HFF-Myc (cell line): Measurements from ENCODE around the gene SELENOW.
"Not testable (repeated sequence)": the region's sequence is repeated elsewhere in the genome, so short reads cannot be mapped to it uniquely, and the experiment has no call there.

Source experiments
- DNase-seq: peaks from one replicate; pipeline ENCODE4 v3.0.0-alpha.2; 2011; ENCODE audit warnings: low read depth; ENCODE audit errors: extremely low read depth
- H3K4me3 ChIP-seq: replicated peaks from 2 replicates; pipeline ENCODE4 v1.5.1; 2011; ENCODE audit warnings: low read depth, mild to moderate bottlenecking, control low read depth, low read length
- TF ChIP-seq, protein P1 (sequence below): IDR thresholded peaks from 2 replicates; pipeline ENCODE4 v1.5.1; 2012; ENCODE audit warnings: mild to moderate bottlenecking, low read depth, low read length, control low read depth; ENCODE audit errors: missing control alignments

The SELENOW gene

DNA sequence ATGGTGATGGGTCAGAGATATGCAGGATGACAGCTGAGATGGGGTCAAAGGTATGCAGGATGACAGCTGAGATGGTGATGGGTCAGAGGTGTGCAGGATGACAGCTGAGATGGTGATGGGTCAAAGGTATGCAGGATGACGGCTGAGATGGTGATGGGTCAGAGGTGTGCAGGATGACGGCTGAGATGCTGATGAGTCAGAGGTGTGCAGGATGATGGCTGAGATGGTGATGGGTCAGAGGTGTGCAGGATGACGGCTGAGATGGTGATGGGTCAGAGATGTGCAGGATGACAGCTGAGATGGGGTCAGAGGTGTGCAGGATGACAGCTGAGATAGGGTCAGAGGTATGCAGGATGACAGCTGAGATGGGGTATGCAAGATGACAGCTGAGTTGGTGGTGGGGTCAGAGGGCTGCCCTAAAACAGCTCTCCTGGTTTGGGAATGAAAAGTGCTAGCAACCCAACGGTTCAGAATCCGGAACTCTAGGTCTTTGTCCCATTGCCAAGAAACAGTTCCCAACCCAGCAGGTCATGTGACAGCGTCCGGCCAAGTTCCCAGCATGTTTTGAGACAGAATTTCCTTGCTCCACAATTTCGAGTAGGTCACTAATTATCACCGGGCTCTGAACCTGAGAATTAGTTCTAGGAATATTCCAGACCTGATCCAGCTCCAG, 3.2 kb downstream of the SELENOW start:
- TF ChIP-seq, protein P1, sequence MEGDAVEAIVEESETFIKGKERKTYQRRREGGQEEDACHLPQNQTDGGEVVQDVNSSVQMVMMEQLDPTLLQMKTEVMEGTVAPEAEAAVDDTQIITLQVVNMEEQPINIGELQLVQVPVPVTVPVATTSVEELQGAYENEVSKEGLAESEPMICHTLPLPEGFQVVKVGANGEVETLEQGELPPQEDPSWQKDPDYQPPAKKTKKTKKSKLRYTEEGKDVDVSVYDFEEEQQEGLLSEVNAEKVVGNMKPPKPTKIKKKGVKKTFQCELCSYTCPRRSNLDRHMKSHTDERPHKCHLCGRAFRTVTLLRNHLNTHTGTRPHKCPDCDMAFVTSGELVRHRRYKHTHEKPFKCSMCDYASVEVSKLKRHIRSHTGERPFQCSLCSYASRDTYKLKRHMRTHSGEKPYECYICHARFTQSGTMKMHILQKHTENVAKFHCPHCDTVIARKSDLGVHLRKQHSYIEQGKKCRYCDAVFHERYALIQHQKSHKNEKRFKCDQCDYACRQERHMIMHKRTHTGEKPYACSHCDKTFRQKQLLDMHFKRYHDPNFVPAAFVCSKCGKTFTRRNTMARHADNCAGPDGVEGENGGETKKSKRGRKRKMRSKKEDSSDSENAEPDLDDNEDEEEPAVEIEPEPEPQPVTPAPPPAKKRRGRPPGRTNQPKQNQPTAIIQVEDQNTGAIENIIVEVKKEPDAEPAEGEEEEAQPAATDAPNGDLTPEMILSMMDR, result no peak
- no peak for DNase-seq
- no peak overlapping the region for H3K4me3 ChIP-seq

DNA sequence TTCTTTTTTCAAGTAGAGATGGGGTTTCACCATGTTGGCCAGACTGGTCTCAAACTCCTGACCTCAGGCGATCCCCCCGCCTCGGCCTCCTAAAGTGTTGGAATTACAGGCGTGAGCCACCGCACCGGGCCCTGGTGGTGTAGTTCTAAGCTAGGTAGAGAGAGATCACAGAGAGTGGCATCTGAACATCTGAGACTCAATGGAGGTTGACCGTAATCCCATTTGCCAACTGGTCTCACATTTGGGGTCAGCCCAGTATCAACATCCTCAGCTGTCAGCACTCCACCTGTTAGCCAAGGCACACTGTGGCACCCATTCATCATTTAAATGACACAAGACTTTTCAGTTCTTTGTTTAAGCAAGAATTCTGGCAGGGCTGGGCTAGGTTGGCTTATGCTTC, 8.1 kb downstream of the SELENOW start:
- H3K4me3 ChIP-seq, result no peak overlapping the region
- DNase-seq, result no peak
- TF ChIP-seq, protein P1, result no peak

DNA sequence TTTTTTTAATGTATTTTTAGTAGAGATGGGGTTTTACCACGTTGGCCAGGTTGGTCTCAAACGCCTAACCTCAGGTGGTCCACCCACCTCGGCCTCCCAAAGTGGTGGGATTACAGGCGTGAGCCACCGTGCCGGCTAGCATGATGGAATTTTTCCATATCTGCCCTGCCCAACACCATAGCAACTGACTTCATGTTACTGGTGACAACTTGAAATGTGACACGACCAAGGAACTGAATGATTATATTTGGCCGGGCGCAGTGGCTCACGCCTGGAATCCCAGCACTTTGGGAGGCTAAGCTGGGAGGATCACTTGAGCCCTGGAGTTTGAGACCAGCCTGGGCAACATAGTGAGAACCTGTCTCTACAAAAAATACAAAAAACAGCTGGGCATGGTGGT, 8.8 kb downstream of the SELENOW start:
- DNase-seq, H3K4me3 ChIP-seq: not testable (repeated sequence)

DNA sequence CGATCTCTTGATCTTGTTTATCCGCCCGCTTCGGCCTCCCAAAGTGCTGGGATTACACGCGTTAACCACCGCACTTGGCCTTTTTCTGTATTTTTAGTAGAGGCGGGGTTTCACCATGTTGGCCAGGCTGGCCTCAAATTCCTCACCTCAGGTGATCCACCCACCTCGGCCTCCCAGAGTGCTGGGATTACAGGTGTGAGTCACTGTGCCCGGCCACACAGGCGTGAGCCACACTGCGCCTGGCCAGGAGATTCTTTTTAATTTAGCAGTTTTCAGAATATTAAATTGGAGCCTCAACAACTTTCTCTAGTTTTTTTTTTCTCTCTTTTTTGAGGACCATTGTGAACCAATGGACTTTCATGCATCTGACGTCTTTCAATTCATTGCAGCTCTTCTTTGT, 11.3 kb downstream of the SELENOW start:
- DNase-seq, H3K4me3 ChIP-seq: not testable (repeated sequence)

DNA sequence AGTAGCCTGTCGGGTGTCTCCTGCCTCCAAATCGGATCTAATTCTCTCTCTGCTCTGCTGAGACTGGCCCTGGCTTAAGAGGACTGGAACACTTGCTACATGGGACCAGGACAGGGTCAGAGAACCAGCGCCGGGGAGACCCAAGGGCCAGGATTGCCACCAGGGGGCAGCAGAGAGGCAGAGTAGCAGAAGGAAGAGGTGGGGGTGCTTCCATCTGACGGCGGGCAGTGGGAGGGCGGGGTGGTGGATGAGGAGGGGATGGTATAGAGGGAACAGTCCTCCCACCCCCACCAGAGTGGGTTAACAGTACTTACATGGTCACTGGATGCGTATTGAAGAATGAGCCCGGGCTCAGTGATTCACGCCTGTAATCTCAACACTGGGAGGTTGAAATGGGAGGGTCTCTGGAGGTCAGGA, 11.9 kb downstream of the SELENOW start:
- no peak overlapping the region for H3K4me3 ChIP-seq
- DNase-seq, result peak; percentile 24
- TF ChIP-seq, protein P1, result peak; percentile 88

DNA sequence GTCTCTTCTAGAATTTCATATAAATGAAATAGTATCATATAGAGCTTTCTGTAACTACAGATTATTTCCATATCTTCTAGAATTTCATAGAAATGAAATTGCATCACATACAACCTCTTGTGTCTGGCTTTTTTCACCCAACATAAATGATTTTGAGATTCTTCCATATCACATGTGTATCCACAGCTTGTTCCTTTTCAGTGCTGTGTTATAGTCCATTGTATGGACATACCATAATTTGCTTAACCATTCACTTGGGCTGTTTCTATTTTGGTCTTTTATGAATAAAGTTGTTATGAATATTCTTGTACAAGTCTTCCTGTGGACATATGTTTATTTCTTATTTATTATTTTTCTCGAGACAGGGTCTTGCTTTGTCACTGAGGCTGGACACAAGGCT, 14.1 kb downstream of the SELENOW start:
- TF ChIP-seq, protein P1, result no peak
- no peak for DNase-seq
- no peak overlapping the region for H3K4me3 ChIP-seq

DNA sequence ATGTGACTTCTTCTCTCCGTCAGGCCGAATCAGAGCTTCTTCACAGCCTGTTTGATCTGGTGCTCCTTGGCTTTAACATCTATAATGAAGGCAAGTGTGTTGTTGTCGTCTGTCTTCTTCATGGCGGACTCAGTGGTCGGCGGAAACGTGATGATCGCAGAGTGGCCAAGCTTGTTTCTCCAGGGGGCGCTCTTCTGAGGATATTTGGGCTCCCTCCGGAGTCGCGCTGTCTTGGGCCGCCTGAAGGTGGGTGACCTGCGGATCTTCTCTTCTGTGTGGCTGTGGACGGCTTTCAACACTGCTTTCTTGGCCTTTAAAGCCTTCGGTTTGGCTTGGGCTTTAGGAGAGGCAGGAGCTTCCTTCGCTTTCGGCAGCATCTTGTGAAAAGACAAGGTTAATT, 16.0 kb downstream of the SELENOW start:
- DNase-seq, result no peak
- TF ChIP-seq, protein P1, result no peak
- H3K4me3 ChIP-seq, result no peak overlapping the region

DNA sequence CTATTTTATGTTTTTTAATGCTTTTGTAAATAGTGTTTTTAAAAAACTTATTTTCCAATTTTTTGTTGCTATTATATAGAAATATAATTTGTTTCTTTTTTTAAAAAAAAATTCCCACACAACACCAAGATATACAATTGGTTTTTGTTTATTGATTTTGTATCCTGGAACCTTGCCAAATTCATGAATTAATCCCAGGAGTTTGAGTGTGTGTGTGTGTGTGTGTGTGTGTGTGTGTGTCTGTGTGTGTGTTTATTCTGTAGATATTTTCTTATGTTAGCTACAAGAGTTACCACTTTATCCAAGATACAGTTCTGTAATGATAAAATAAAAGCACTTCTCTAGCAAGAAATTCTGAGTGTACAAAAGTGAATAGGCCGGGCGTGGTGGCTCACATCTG, 18.3 kb downstream of the SELENOW start:
- TF ChIP-seq, protein P1, result no peak
- no peak overlapping the region for H3K4me3 ChIP-seq
- no peak for DNase-seq
